DMS114 treated with DMSO at 0.1 percent for 48 hours (cell line): ENCODE data around the gene APH1B.
"Not testable (repeated sequence)": the region's sequence is repeated elsewhere in the genome, so short reads cannot be mapped to it uniquely, and the experiment has no call there.

ENCODE experiments used
- DNase-seq: peaks from one replicate; lab custom pipeline; 2025; ENCODE audit not compliant: unreplicated experiment; lab: John Stamatoyannopoulos, UW

Gene APH1B

GRCh38 chr15:63294359-63294758 is 17.0 kb downstream of the APH1B start:
- no peak for DNase-seq

- no peak for DNase-seq
Measured at GRCh38 chr15:63295341-63295740, 17.9 kb downstream of the APH1B start.

- no peak for DNase-seq
Measured at GRCh38 chr15:63296195-63296594, 18.8 kb downstream of the APH1B start.

GRCh38 chr15:63299943-63300575 is 22.7 kb downstream of the APH1B start:
- no peak for DNase-seq

GRCh38 chr15:63301088-63301487 is 23.7 kb downstream of the APH1B start:
- no peak for DNase-seq

- DNase-seq: no peak
Measured at GRCh38 chr15:63305260-63305659, 27.9 kb downstream of the APH1B start.

GRCh38 chr15:63306492-63307073 is 29.2 kb downstream of the APH1B start:
- no peak for DNase-seq

GRCh38 chr15:63308491-63308890 is 31.1 kb downstream of the APH1B start:
- no peak for DNase-seq

- no peak for DNase-seq
Measured at GRCh38 chr15:63308947-63309346, 31.5 kb downstream of the APH1B start.

- DNase-seq: no peak
Measured at GRCh38 chr15:63310646-63311045, 33.2 kb downstream of the APH1B start.

- DNase-seq: no peak
Measured at GRCh38 chr15:63312286-63312685, 34.9 kb downstream of the APH1B start.

- no peak for DNase-seq
Measured at GRCh38 chr15:63313825-63314224, 36.4 kb downstream of the APH1B start.

- DNase-seq: no peak
Measured at GRCh38 chr15:63314409-63314808, 37.0 kb downstream of the APH1B start.

GRCh38 chr15:63318344-63318743 is 40.9 kb downstream of the APH1B start:
- no peak for DNase-seq

GRCh38 chr15:63319065-63319464 is 41.7 kb downstream of the APH1B start:
- no peak for DNase-seq

- DNase-seq: not testable (repeated sequence)
Measured at GRCh38 chr15:63320446-63320845, 43.0 kb downstream of the APH1B start.

GRCh38 chr15:63320981-63321380 is 43.6 kb downstream of the APH1B start:
- DNase-seq: not testable (repeated sequence)

GRCh38 chr15:63321462-63321861 is 44.1 kb downstream of the APH1B start:
- no peak for DNase-seq

- DNase-seq: no peak
Measured at GRCh38 chr15:63322541-63322940, 45.1 kb downstream of the APH1B start.

GRCh38 chr15:63323798-63324563 is 46.6 kb downstream of the APH1B start:
- no peak for DNase-seq

GRCh38 chr15:63324770-63325169 is 47.4 kb downstream of the APH1B start:
- DNase-seq: no peak
